HG03469 (cell line): ENCODE results near the gene TOMM22.

Experiments used
- ATAC-seq: cut with Tn5 transposase; IDR thresholded peaks from one replicate; pipeline ENCODE4 v1.9.1; 2021; ENCODE audit warnings: mild to moderate bottlenecking, moderate library complexity, moderate number of reproducible peaks; ENCODE audit not compliant: unreplicated experiment

Gene TOMM22

DNA sequence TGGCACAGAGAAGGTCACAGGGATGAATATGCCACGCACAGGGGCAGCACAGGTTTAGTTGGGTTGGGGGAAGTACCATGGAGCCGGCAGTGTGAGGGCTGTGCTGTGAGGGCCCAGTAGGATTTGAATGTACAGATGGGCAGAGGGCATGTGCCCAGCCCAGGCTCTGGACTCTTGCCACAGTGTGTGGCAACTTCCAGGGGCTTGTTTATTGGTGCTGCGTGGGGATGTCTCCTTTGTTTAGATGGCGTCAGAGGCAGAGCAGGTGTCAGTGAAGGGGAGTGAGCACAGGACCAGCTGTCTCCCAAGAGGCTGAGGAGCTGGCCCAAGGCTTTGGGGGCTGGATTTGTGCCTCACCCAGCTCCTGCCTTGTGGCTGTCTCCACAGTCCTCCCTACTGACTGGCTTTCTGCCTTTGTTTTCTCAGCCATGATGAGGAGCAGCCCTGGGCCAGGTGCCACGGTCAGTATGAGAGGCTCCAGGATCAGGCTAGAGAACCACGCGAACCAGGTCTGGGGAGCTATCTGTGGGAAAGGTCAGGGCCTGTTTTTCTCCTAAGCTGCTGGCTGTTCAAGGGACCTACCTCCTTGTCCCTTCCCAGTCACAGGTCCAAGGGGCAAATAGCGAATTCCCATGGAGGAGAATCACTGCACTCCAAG is 52.1 kb downstream of the TOMM22 start:
- ATAC-seq, result no peak

- ATAC-seq, result no peak
Measured at GRCh38 chr22:38734421-38735100, 52.8 kb downstream of the TOMM22 start.
